WTC11 (cell line): ENCODE measurements around the gene FAM167B.
"Not testable (repeated sequence)": the region's sequence is repeated elsewhere in the genome, so short reads cannot be mapped to it uniquely, and the experiment has no call there.

Experiments
- CREB1 ChIP-seq: sonication (generic); formaldehyde crosslinking; IDR thresholded peaks from 2 replicates; pipeline ENCODE4 v1.8.0; 2023; ENCODE audit warnings: mild to moderate bottlenecking, missing genetic modification reagents
- FOXP1 ChIP-seq: sonication (generic); formaldehyde crosslinking; IDR thresholded peaks from 2 replicates; pipeline ENCODE4 v1.8.0; 2022; ENCODE audit warnings: missing genetic modification reagents, mild to moderate bottlenecking, moderate library complexity, borderline replicate concordance
- GABPB1 ChIP-seq: sonication (generic); formaldehyde crosslinking; IDR thresholded peaks from 2 replicates; pipeline ENCODE4 v1.8.1; 2023; ENCODE audit warnings: mild to moderate bottlenecking, missing genetic modification reagents
- KAT7 ChIP-seq: sonication (generic); formaldehyde crosslinking; IDR thresholded peaks from 2 replicates; pipeline ENCODE4 v1.8.1; 2023; ENCODE audit warnings: missing genetic modification reagents, mild to moderate bottlenecking, borderline replicate concordance
- NR3C1 ChIP-seq: sonication (generic); formaldehyde crosslinking; conservative IDR thresholded peaks from 2 replicates; pipeline ENCODE4 v1.8.1; 2023; ENCODE audit warnings: low read depth, mild to moderate bottlenecking, missing genetic modification reagents
- TCF7 ChIP-seq: sonication (generic); formaldehyde crosslinking; IDR thresholded peaks from 2 replicates; pipeline ENCODE4 v1.8.0; 2022; ENCODE audit warnings: mild to moderate bottlenecking, low read depth, missing genetic modification reagents, moderate library complexity
- ZNF263 ChIP-seq: sonication (generic); formaldehyde crosslinking; IDR thresholded peaks from 2 replicates; pipeline ENCODE4 v1.8.1; 2022; ENCODE audit warnings: low read depth, mild to moderate bottlenecking, moderate library complexity, missing genetic modification reagents
- ZNF317 ChIP-seq: sonication (generic); formaldehyde crosslinking; IDR thresholded peaks from 2 replicates; pipeline ENCODE4 v1.8.1; 2023; ENCODE audit warnings: low read depth, mild to moderate bottlenecking, moderate library complexity, missing genetic modification reagents, borderline replicate concordance
- TF ChIP-seq, protein P1 (sequence below): fragments of 200-600 bp; IDR thresholded peaks from 2 replicates; pipeline ENCODE4 v1.8.0; 2022; ENCODE audit warnings: antibody characterized with exemption
- TF ChIP-seq, protein P2 (sequence below): sonication (generic); formaldehyde crosslinking; IDR thresholded peaks from 2 replicates; pipeline ENCODE4 v1.8.1; 2022; ENCODE audit warnings: missing genetic modification reagents, borderline replicate concordance
- TF ChIP-seq, protein P3 (sequence below): sonication (generic); formaldehyde crosslinking; IDR thresholded peaks from 2 replicates; pipeline ENCODE4 v1.8.0; 2022; ENCODE audit warnings: mild to moderate bottlenecking, missing genetic modification reagents
- TF ChIP-seq, protein P4 (sequence below): sonication (generic); formaldehyde crosslinking; IDR thresholded peaks from 2 replicates; pipeline ENCODE4 v1.8.1; 2022; ENCODE audit warnings: mild to moderate bottlenecking, missing genetic modification reagents, moderate library complexity, borderline replicate concordance

DNA sequence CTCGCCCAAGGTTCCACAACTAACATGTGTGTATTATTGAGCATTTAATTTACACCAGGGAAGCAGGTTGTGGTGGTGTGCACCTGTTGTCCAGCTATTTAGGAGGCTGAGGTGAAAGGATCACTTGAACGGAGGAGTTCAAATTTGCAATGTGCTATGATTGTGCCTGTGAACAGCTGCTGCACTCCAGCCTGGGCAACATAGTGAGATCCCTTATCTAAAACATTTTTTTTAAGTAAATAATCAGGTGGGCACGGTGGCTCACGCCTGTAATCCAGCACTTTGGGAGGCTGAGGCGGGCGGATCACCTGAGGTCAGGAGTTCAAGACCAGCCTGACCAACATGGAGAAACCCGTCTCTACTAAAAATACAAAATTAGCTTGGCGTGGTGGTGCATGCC is 37.8 kb downstream of the FAM167B start:
- TF ChIP-seq, protein P1, sequence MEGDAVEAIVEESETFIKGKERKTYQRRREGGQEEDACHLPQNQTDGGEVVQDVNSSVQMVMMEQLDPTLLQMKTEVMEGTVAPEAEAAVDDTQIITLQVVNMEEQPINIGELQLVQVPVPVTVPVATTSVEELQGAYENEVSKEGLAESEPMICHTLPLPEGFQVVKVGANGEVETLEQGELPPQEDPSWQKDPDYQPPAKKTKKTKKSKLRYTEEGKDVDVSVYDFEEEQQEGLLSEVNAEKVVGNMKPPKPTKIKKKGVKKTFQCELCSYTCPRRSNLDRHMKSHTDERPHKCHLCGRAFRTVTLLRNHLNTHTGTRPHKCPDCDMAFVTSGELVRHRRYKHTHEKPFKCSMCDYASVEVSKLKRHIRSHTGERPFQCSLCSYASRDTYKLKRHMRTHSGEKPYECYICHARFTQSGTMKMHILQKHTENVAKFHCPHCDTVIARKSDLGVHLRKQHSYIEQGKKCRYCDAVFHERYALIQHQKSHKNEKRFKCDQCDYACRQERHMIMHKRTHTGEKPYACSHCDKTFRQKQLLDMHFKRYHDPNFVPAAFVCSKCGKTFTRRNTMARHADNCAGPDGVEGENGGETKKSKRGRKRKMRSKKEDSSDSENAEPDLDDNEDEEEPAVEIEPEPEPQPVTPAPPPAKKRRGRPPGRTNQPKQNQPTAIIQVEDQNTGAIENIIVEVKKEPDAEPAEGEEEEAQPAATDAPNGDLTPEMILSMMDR: not testable (repeated sequence)
- TF ChIP-seq, protein P2, sequence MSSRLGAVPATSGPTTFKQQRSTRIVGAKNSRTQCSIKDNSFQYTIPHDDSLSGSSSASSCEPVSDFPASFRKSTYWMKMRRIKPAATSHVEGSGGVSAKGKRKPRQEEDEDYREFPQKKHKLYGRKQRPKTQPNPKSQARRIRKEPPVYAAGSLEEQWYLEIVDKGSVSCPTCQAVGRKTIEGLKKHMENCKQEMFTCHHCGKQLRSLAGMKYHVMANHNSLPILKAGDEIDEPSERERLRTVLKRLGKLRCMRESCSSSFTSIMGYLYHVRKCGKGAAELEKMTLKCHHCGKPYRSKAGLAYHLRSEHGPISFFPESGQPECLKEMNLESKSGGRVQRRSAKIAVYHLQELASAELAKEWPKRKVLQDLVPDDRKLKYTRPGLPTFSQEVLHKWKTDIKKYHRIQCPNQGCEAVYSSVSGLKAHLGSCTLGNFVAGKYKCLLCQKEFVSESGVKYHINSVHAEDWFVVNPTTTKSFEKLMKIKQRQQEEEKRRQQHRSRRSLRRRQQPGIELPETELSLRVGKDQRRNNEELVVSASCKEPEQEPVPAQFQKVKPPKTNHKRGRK (CRISPR knock-in tag): not testable (repeated sequence)
- not testable (repeated sequence) for TF ChIP-seq ZNF263 (CRISPR knock-in tag); KAT7; TCF7 (CRISPR knock-in tag); FOXP1 (CRISPR knock-in tag); NR3C1; ZNF317 (CRISPR knock-in tag); CREB1 (CRISPR knock-in tag); GABPB1 (CRISPR knock-in tag)
- TF ChIP-seq, protein P3, sequence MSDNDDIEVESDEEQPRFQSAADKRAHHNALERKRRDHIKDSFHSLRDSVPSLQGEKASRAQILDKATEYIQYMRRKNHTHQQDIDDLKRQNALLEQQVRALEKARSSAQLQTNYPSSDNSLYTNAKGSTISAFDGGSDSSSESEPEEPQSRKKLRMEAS (CRISPR knock-in tag): not testable (repeated sequence)
- TF ChIP-seq, protein P4, sequence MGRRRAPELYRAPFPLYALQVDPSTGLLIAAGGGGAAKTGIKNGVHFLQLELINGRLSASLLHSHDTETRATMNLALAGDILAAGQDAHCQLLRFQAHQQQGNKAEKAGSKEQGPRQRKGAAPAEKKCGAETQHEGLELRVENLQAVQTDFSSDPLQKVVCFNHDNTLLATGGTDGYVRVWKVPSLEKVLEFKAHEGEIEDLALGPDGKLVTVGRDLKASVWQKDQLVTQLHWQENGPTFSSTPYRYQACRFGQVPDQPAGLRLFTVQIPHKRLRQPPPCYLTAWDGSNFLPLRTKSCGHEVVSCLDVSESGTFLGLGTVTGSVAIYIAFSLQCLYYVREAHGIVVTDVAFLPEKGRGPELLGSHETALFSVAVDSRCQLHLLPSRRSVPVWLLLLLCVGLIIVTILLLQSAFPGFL (CRISPR knock-in tag): not testable (repeated sequence)
